Left lung (tissue), 10 donors: Measurements from ENCODE around the gene DLGAP1. TPM values are rescaled to one million over a fixed set of nuclear protein-coding genes. Genes with fewer than 3 reads are reported as not detected.
"Not testable (repeated sequence)": the region's sequence is repeated elsewhere in the genome, so short reads cannot be mapped to it uniquely, and the experiment has no call there.

Source experiments
- ATAC-seq: fragments of 200-7000 bp; cut with Tn5 transposase; one replicate; pipeline ENCODE4 v1.9.1; 2020; ENCODE audit warnings: moderate library complexity
- DNase-seq, 4 donors: peaks; one replicate each; pipeline ENCODE4 v3.0.0-alpha.2; 2013 to 2020
- H3K27ac ChIP-seq, 2 donors: fragments of 200-600 bp; sonication (generic) in 1 of 2; one replicate each; pipeline versions ENCODE4 v1.5.0 to v1.8.0; 2020 to 2021
- H3K27me3 ChIP-seq, 2 donors: fragments of 200-600 bp; sonication (generic) in 1 of 2; one replicate each; pipeline versions ENCODE4 v1.5.0 to v1.8.0; 2020 to 2021
- H3K36me3 ChIP-seq, 2 donors: fragments of 200-600 bp; sonication (generic) in 1 of 2; one replicate each; pipeline versions ENCODE4 v1.5.0 to v1.8.0; 2020 to 2021
- H3K4me1 ChIP-seq, 2 donors: fragments of 200-600 bp; one replicate each; pipeline ENCODE4 v1.8.0; 2021
- H3K4me3 ChIP-seq, 2 donors: fragments of 200-600 bp; sonication (generic) in 1 of 2; one replicate each; pipeline versions ENCODE4 v1.5.0 to v1.8.0; 2020 to 2021; ENCODE audit warnings: mild to moderate bottlenecking in 1 of 2
- H3K9me3 ChIP-seq, 2 donors: fragments of 200-600 bp; sonication (generic) in 1 of 2; one replicate each; pipeline versions ENCODE4 v1.5.0 to v1.8.0; 2020 to 2021
- CTCF ChIP-seq, 2 donors: fragments of 200-600 bp; sonication (generic) in 1 of 2; IDR thresholded peaks; one replicate each; pipeline versions ENCODE4 v1.5.0 to v1.8.0; 2021; ENCODE audit warnings: antibody characterized with exemption in 2 of 2
- intact Hi-C, 2 donors: fragments of 100-400 bp; cut with DNase I; formaldehyde crosslinking; loops; one replicate each; pipeline versions ENCODE4 v1.11.2 to v1.14.2; 2022
- polyA plus RNA-seq, 6 donors: library from polyadenylated mRNA; unstranded; fragments of 120-200 nt; gene quantifications; one replicate each; pipeline ENCODE4 v1.2.1, GENCODE V29; 2013; ENCODE audit not compliant: insufficient read length in 6 of 6
- total RNA-seq, 2 donors: library from RNA; stranded (reverse); fragmentation: NEBNext Ultra II Directional; extraction: Animal tissue kit (Norgen Biotek cat#: 25700); gene quantifications; one replicate each; pipeline ENCODE4 v1.2.1, GENCODE V29; 2021
- donor health status: DM: no; HTN: yes; CAD: no.
- donor health status: DM: no; HTN: no; CAD: no.

Gene DLGAP1
- total and polyA plus RNA-seq, 8 donors = 1.6 to 4.0 (median 2.1) TPM

- Histone ChIP-seq H3K36me3 (no peaks in the 10 kb centered on the region), H3K4me3 (no peak overlapping the region), H3K4me1 (no peaks in the 10 kb centered on the region), H3K9me3 (peaks cover 0 to 6% of the 10 kb centered on the region in 2 donors), H3K27ac (no peak overlapping the region), H3K27me3 (no peaks in the 10 kb centered on the region)
- DNase-seq (no peak), ATAC-seq (no peak)
- intact Hi-C loops = no loop called here
- no peak for TF ChIP-seq CTCF (IDR thresholded peaks at IDR 0.05)
Observed at GRCh38 chr18:4026542-4026941, 428.6 kb downstream of the DLGAP1 start.

DNA sequence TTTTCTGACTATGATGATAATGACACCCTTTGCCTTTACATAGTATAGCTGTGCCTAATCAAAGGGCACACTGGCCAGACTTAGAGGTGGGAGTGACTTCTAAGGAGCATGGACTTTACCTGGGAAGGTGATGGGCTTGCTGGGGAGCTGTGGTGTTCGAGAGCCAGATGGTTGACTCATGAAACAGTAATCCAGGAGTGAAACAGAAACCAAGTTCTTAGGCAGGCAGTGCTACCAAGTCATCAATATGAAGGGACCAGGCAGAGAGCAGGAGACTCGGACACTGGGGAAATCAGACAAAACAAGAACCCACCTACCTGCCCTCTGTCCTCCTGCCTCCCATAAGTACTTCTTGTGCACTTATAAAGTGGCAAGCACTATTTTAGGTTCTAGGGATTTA lies 430.4 kb downstream of the DLGAP1 start:
- intact Hi-C loops = no loop called here

GRCh38 chr18:4022749-4023148 lies 432.4 kb downstream of the DLGAP1 start:
- DNase-seq, H3K36me3 ChIP-seq, H3K27ac ChIP-seq, H3K9me3 ChIP-seq, H3K4me3 ChIP-seq, ATAC-seq, intact Hi-C loops, H3K27me3 ChIP-seq, H3K4me1 ChIP-seq: not testable (repeated sequence)

More for the DNA sequence above, 430.4 kb downstream of the DLGAP1 start:
- TF ChIP-seq CTCF (IDR thresholded peaks at IDR 0.05) = no peak
- no peak for DNase-seq
- no peak overlapping the region for H3K27ac ChIP-seq
- no peaks in the 10 kb centered on the region for H3K27me3 ChIP-seq
- H3K9me3 ChIP-seq = peaks cover 0 to 6% of the 10 kb centered on the region in 2 donors
- no peaks in the 10 kb centered on the region for H3K4me1 ChIP-seq
- H3K36me3 ChIP-seq = no peaks in the 10 kb centered on the region
- no peak for ATAC-seq
- no peak overlapping the region for H3K4me3 ChIP-seq

DNA sequence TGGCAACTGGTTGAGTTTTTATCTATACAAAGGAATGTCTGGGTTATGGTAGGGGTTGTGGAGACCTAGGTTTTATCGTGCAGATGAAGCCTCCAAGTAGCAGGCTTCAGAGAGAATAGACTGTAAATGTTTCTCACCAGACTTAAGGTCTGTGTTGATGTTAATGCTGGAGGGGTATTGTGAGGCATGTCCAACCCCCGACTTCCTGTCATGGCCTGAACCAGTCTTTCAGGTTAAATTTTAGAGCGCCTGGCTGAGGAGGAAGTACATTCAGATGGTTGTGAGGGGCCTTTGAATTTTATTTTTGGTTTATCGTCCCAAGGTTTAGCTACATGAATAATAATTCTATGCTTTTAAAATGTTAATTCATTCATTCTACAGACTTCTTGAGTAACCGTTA lies 435.1 kb downstream of the DLGAP1 start:
- ATAC-seq (no peak), DNase-seq (no peak)
- Histone ChIP-seq H3K36me3 (no peaks in the 10 kb centered on the region), H3K9me3 (peaks cover 0 to 6% of the 10 kb centered on the region in 2 donors), H3K27ac (no peak overlapping the region), H3K4me3 (no peak overlapping the region), H3K4me1 (no peaks in the 10 kb centered on the region), H3K27me3 (no peaks in the 10 kb centered on the region)
- intact Hi-C loops = no loop called here
- TF ChIP-seq CTCF (IDR thresholded peaks at IDR 0.05) = no peak

DNA sequence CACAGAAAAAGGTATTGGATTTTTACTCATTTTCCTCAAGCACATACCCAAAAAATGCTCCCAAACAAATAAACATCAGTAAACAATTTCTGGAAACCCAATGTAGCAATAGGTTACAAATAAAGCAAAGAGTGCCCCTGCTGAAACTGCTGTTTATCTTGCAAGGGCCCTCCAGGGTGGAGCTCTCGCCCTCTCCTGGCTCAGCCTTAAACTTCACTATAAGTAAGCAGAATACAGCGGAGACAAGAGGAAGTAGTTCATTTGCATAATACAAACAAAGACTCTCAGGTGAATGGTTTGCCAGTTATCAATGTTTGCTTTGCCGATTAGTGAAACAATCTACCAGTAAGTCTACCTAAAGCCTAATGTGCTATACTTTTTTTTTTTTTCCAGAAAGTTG lies 437.6 kb downstream of the DLGAP1 start:
- DNase-seq = no peak
- no peak for ATAC-seq
- Histone ChIP-seq H3K36me3 (no peaks in the 10 kb centered on the region), H3K27me3 (no peaks in the 10 kb centered on the region), H3K4me1 (no peaks in the 10 kb centered on the region), H3K27ac (no peak overlapping the region), H3K4me3 (no peak overlapping the region), H3K9me3 (no peaks in the 10 kb centered on the region)
- no peak for TF ChIP-seq CTCF (IDR thresholded peaks at IDR 0.05)
- intact Hi-C loops = no loop called here

GRCh38 chr18:4016391-4017049 lies 438.6 kb downstream of the DLGAP1 start:
- H3K4me1 ChIP-seq = no peaks in the 10 kb centered on the region
- H3K36me3 ChIP-seq = no peaks in the 10 kb centered on the region
- no peak overlapping the region for H3K27ac ChIP-seq
- no peaks in the 10 kb centered on the region for H3K9me3 ChIP-seq
- H3K4me3 ChIP-seq = no peak overlapping the region
- H3K27me3 ChIP-seq = no peaks in the 10 kb centered on the region
- ATAC-seq = no peak
- DNase-seq = no peak
- intact Hi-C loops = no loop called here
- TF ChIP-seq CTCF (IDR thresholded peaks at IDR 0.05) = no peak
